ENCODE measurements around the gene MET. TPM values are rescaled to one million over a fixed set of nuclear protein-coding genes. Genes with fewer than 3 reads are reported as not detected.

The MET gene
- total RNA-seq, 1 donor, result 24.1 TPM

- no peak for DNase-seq (ENCODE audit: low read depth)
- no peak overlapping the region for H3K4me3 ChIP-seq (ENCODE audit: low read depth, low read length)
- no peak for TF ChIP-seq CTCF (IDR thresholded peaks at IDR 0.05; ENCODE audit: insufficient read depth, low read length)
These were observed 8.3 kb upstream of the MET start for GRCh38 chr7:116663744-116664143.

GRCh38 chr7:116665332-116665996, 6.5 kb upstream of the MET start:
- no peak for TF ChIP-seq CTCF (IDR thresholded peaks at IDR 0.05; ENCODE audit: insufficient read depth, low read length)
- H3K4me3 ChIP-seq (ENCODE audit: low read depth, low read length), result no peak overlapping the region
- peak; percentile 23 for DNase-seq (ENCODE audit: low read depth)

- no peak overlapping the region for H3K4me3 ChIP-seq (ENCODE audit: low read depth, low read length)
- no peak for DNase-seq (ENCODE audit: low read depth)
- no peak for TF ChIP-seq CTCF (IDR thresholded peaks at IDR 0.05; ENCODE audit: insufficient read depth, low read length)
These were observed 2.2 kb upstream of the MET start for GRCh38 chr7:116669769-116670168.

- no peak for DNase-seq (ENCODE audit: low read depth)
- no peak overlapping the region for H3K4me3 ChIP-seq (ENCODE audit: low read depth, low read length)
- no peak for TF ChIP-seq CTCF (IDR thresholded peaks at IDR 0.05; ENCODE audit: insufficient read depth, low read length)
These were observed 1.5 kb upstream of the MET start for GRCh38 chr7:116670409-116671015.

GRCh38 chr7:116671111-116671510, 885 bp upstream of the MET start:
- no peak overlapping the region for H3K4me3 ChIP-seq (ENCODE audit: low read depth, low read length)
- no peak for DNase-seq (ENCODE audit: low read depth)
- TF ChIP-seq CTCF (IDR thresholded peaks at IDR 0.05; ENCODE audit: insufficient read depth, low read length), result no peak

- DNase-seq (ENCODE audit: low read depth), result peak; percentile 30
- H3K4me3 ChIP-seq (ENCODE audit: low read depth, low read length), result peak overlapping the region; percentile 84
- TF ChIP-seq CTCF (IDR thresholded peaks at IDR 0.05; ENCODE audit: insufficient read depth, low read length), result no peak
These were observed 830 bp downstream of the MET start for GRCh38 chr7:116672596-116673456.
